HG03025 (cell line): ENCODE results near the gene SRCIN1.

Experiments
- ATAC-seq: cut with Tn5 transposase; IDR thresholded peaks from one replicate; pipeline ENCODE4 v1.9.1; 2021; ENCODE audit warnings: mild to moderate bottlenecking, moderate library complexity; ENCODE audit not compliant: unreplicated experiment, low FRiP score

Gene SRCIN1

DNA sequence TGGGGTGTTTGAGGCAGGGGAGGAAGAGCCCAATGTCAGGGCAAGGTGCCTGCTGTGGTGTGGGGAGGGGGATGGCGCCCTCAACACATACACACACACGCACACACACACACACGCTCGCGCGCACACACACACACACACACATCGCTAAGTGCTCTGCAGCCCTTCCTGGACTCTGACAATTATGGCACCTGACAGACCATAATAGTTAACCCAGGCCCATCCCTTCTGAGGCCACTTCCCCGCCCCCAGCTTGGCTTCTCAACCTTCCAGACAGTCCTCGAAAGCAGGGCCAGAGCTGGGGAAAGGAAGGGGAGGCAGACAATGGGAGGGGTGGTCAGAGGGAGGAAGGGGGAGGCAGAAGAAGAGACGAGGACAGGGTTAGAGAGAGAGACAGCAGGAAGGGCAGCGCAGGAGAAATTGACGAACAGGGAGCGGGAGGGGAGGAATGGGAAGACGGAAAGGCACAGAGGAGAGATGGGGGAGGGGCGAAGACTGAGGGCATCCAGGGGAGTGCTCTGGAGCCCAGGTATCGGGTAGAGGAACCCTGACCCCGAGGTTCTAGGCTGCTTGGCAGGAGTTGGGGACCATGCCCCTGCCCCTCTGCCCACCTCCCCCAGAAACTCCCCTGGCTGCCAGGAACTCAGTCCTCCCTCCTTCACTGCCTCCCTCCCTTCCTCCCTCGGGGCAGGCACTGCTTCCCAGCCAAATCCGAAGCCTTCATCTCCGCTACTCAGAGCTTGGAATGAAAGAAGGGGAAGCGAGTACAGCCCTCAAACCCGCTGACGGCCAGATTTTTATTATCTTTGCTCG is 4.0 kb downstream of the SRCIN1 start:
- no peak for ATAC-seq

GRCh38 chr17:38600906-38601305 is 4.8 kb downstream of the SRCIN1 start:
- no peak for ATAC-seq

DNA sequence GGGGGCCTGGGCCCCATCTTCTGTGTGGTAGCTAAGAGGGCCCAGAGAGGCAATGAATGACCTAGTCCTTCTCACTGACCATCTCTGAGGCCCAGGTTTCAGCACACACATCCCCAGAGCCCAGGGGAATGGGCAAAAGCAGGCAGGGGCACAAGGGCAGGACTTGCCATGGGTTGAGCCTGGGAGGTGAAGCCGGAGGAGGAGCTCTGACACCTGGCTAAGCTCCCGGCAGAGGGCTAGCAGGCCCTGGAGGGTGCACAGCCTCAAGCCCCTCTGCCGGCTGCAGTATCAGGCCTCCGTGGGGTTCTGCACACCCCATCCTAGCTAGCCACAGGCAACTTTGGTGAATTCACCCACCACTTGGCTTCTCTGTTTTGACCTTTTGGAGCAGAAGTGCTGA is 5.3 kb downstream of the SRCIN1 start:
- no peak for ATAC-seq

DNA sequence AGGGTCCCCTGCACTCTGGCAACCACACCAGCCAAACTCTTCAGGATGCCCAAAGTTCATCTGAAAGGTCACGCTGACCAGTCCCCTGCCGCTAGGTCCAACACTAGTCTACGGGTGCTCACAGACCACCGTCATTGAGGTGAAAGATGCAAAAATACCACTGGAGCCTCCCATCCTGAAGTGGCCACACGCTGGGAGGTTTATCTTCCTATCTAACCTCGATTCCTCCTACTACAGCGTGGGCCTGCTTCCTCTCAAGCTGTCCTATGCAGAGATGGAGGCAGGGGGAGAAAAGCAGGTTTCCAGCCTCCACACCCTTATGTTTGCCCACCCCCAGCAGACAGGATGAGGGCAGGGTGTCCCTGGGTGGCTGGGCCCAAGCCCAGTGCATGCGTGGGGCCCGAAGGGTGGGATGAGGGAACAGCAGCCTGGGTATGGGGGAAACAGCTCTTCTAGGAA is 6.3 kb downstream of the SRCIN1 start:
- ATAC-seq, result no peak

- no peak for ATAC-seq
Measured at GRCh38 chr17:38598995-38599394, 6.8 kb downstream of the SRCIN1 start.

DNA sequence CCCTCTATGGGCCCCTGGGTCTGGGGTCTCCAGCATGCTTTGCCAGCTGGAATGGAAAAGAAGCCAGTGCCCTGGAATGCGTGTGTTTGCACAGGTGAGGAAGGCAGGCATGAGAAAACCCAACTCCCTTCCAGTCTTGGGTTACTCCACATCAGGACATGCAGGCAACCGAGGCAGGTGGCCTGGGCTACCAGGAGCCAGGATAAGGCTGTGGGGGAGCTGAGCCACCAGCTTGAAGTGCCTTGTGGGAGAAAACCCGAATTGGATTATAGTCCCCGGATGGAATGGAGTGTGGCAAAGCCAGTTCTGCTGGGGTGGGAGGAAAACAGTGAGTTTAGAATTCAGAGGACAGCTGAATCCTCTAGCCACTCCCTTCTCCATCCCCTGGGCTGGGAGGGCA is 7.2 kb downstream of the SRCIN1 start:
- no peak for ATAC-seq

DNA sequence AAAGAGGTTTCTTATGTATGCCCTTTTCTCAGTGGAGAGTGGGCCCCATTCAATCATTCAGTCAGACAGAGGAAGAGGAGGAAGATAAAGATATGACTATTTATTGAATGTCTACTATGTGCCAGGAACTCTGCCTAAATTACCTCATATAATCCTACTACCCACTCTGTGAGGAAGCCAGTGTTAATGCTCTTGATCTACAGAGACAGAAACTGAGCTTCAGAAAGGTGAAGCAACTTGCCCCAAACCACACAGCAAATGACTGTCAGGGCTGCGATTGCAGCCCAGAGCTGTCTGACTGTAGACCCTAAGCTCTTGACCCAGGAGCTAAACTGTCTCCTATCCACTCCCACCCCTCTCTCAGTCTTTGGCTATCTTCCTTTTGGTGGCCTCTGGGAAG is 8.4 kb downstream of the SRCIN1 start:
- no peak for ATAC-seq

GRCh38 chr17:38596651-38597050 is 9.1 kb downstream of the SRCIN1 start:
- ATAC-seq, result no peak

GRCh38 chr17:38595892-38596291 is 9.9 kb downstream of the SRCIN1 start:
- no peak for ATAC-seq

- ATAC-seq, result no peak
Measured at GRCh38 chr17:38594152-38594551, 11.6 kb downstream of the SRCIN1 start.

DNA sequence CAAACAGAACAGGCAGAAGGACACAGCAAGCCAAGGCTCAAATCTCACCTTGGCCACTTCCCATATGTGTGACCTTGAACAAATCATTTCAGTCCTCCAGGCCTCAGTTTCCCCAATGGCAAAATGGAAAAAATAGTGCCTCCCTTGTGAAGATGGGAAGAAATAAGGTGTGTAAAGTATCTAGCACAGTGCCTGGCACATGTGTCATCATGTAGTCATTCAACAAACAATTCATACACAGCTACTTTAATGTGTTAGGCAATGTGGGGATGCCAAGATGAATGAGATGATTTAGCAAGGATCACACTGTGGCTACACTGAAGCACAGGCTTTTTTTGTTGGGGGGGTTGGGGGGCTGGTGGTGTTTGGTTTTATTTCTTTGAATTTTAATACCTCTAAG is 13.3 kb downstream of the SRCIN1 start:
- ATAC-seq, result no peak

DNA sequence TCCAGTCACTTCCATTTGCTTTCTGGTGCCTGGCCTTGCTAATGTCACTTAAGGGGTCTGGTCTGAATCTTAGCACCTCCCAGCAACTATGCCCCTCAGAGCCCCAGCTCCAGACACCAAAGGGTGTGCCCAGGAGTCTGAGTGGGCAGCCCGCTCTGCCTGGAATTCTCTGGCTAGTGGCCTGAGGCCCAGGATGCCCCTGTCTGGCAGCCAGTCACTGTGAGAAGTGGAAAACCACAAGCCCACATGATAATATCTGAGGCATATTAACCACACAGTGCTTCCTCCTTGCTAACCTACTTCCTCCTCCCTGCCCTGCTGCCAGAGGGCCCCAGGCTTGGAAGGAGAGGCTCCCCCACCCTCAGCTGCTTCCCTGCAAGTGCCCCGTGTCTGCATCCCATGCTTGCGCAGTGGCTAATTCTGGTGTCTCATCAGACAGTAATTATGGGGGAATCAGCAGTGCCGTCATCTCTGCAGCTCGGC is 14.0 kb downstream of the SRCIN1 start:
- ATAC-seq, result no peak

DNA sequence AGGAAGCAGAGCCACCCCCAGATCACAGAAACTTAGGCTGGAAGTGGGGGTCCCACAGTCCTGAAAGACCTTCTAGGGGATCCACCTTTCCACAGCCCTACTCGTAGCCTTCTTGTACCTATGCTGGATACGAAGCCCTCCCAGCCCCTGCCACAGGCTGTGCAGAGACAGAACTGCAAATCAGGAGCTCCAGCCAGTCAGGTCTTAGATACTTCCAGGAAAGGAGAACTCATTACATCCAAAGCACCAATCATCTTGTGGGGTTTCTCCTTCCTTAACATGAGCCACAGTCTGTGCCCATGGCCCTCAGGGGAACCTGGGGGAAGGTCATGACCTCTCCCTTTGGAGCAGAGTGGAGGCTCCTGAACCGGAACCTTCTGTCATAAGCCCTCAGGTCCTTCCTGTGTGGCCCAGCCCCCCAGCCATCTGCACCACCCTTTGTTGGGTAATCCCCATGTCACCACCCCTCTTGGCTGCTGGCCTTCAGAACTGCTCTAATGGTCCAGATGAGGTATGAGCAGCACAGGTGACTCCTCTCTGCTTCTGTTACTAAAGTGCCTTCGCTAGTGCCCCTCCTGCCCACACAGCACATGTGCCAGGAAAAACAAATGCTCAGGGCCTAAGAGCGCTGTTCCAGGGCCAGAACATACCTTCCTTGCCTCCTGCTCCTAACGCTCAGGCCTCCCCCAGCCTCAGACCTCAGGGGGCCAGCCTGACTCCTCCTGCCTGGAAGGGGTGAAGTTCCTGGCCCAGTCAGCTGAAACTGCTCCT is 14.6 kb downstream of the SRCIN1 start:
- no peak for ATAC-seq

- no peak for ATAC-seq
Measured at GRCh38 chr17:38589462-38590114, 16.2 kb downstream of the SRCIN1 start.

DNA sequence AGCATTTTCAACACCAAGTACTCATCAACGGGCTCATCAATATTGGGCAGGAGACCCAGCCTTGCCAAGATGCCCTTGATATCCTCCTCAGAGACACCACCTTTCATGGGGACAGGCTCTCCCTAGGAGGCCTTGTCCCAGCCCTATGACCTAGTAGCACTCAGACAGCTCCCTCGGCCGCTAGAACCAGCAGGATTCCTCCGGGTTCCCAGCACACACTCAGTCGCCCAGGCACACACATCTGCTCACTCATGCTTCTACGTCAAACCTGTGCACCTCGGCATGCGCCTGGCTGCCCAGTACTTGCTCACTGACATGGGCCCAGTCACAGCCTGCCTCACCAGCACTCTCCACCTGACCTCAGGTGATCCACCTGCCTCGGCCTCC is 17.0 kb downstream of the SRCIN1 start:
- ATAC-seq, result no peak

DNA sequence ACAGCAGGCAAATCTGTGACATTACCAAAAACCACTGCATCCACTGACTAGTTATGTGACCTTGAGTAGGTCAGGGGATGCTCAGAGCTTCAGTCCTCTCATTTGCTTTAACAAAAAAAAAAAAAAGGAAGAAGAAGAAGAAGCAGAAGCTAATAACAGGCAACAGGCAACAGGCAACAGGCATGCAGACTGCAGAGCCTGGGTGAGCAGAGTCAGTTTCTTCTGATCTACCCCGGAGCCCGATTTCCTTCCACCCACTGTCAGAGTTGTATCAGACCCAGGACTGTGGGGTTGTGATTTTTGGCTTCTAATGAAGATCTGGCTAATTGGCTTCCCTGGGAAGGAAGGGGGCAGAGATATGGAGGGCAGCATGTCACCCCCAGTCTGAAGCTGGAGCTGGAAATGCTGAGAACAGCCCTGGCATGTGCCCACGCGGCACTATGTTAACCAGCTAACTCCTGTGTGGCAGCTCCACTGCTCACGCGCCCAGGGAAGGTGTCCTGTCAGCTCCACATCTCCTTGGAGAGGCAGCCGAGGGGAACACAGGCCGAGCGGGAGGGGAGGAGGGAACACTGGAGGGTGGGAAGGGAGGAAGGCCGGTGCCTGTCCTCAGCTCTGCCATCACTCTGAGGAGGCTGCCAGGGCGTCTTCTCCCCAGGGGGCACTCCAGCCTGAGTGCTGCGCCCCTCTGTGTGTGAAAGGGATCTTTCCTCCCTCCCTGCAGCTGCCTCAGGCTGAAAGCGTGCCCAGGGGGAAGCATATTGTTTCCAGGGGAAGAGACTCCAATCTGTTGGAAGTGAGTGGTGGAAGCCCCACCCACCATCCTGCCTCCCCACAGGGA is 17.6 kb downstream of the SRCIN1 start:
- no peak for ATAC-seq

GRCh38 chr17:38587203-38587602 is 18.5 kb downstream of the SRCIN1 start:
- no peak for ATAC-seq

- ATAC-seq, result no peak
Measured at GRCh38 chr17:38586788-38587187, 19.0 kb downstream of the SRCIN1 start.

- ATAC-seq, result no peak
Measured at GRCh38 chr17:38585918-38586529, 19.7 kb downstream of the SRCIN1 start.
